ENCODE results near the gene GNPTG. TPM values are rescaled to one million over a fixed set of nuclear protein-coding genes. Genes with fewer than 3 reads are reported as not detected.
"Not testable (repeated sequence)": the region's sequence is repeated elsewhere in the genome, so short reads cannot be mapped to it uniquely, and the experiment has no call there.

GNPTG gene
- total RNA-seq, 1 donor from 2014 or later, result 104 TPM

DNA sequence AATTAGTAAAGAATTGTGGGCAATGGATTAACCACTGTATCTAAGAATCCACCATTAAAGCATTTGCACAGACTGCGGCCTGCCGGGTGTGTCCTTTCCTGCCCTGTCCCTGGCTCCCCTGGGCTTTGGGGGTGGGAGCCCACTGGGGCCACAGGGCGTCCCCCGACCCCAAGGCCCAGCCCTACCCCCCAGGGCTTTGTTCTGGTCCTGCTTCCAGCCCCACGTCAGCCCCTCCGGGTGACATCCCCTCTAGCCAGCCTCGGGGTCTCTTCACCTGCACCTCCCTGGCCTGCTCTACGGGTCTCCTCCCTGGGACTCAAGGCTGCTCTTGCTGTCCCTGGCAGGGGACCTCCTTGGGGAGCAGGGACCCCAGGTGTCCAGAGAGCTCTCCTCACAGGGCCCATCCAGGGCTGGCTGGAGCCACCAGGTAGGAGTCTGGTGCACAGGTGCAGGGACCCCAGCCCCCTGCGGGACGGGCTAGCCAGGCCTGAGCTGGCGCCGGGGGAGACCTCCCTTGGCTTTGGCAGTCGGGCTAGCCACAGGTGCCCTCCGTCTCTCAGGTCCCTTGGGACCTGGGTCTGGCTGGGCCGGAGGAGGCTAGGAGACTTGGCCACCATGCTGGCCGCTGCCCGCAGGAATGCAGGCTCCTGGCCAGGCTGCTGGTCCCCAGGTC, 24.6 kb upstream of the GNPTG start:
- DNase-seq (ENCODE audit: low read depth), result no peak
- TF ChIP-seq, protein P1, sequence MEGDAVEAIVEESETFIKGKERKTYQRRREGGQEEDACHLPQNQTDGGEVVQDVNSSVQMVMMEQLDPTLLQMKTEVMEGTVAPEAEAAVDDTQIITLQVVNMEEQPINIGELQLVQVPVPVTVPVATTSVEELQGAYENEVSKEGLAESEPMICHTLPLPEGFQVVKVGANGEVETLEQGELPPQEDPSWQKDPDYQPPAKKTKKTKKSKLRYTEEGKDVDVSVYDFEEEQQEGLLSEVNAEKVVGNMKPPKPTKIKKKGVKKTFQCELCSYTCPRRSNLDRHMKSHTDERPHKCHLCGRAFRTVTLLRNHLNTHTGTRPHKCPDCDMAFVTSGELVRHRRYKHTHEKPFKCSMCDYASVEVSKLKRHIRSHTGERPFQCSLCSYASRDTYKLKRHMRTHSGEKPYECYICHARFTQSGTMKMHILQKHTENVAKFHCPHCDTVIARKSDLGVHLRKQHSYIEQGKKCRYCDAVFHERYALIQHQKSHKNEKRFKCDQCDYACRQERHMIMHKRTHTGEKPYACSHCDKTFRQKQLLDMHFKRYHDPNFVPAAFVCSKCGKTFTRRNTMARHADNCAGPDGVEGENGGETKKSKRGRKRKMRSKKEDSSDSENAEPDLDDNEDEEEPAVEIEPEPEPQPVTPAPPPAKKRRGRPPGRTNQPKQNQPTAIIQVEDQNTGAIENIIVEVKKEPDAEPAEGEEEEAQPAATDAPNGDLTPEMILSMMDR (IDR thresholded peaks at IDR 0.05; ENCODE audit: insufficient read depth, low read length, poor library complexity, severe bottlenecking), result no peak
- no peaks in the 10 kb centered on the region for H3K36me3 ChIP-seq (ENCODE audit: control insufficient read depth, insufficient read depth, low read length)
- no peak overlapping the region for H3K4me3 ChIP-seq (ENCODE audit: low read depth, low read length)
- peaks cover 15% of the 10 kb centered on the region for H3K27me3 ChIP-seq (ENCODE audit: control insufficient read depth, insufficient read depth, low read length)

DNA sequence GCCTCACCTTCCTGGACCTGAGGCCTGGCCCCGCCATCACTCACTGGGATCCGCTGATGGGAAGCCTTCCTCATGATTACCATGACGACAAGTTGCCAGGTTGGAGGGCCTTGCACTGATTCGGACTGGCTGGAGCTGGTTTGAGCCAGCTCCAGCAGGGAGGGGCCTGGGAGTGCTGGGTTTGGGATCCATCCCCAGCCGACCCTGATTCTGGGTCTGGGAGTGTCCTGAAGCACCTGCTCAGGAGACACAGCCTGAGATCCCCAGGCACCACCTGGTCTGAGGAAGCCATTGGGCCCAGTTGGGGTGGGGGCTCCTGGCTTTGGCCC, 24.1 kb upstream of the GNPTG start:
- TF ChIP-seq, protein P1 (IDR thresholded peaks at IDR 0.05; ENCODE audit: insufficient read depth, low read length, poor library complexity, severe bottlenecking), result no peak
- DNase-seq (ENCODE audit: low read depth), result no peak
- H3K27me3 ChIP-seq (ENCODE audit: control insufficient read depth, insufficient read depth, low read length), result peaks cover 20% of the 10 kb centered on the region
- H3K4me3 ChIP-seq (ENCODE audit: low read depth, low read length), result no peak overlapping the region
- H3K36me3 ChIP-seq (ENCODE audit: control insufficient read depth, insufficient read depth, low read length), result no peaks in the 10 kb centered on the region

DNA sequence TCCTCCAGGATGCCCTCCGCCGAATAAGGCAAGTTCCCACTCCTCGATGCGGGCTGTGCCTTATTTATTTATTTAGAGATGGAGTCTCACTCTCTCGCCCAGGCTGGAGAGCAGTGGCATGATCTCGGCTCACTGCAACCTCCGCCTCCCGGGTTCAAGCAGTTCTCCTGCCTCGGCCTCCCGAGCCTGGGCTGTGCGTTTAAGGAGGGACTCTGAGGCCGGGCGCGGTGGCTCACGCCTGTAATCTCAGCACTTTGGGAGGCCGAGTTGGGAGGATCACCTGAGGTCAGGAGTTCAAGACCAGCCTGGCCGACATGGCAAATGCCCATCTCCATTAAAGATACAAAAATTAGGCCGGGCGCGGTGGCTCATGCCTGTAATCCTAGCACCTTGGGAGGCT, 23.6 kb upstream of the GNPTG start:
- DNase-seq (ENCODE audit: low read depth); H3K4me3 ChIP-seq (ENCODE audit: low read depth, low read length); H3K36me3 ChIP-seq (ENCODE audit: control insufficient read depth, insufficient read depth, low read length): not testable (repeated sequence)
- H3K27me3 ChIP-seq (ENCODE audit: control insufficient read depth, insufficient read depth, low read length), result peaks cover 26% of the 10 kb centered on the region

DNA sequence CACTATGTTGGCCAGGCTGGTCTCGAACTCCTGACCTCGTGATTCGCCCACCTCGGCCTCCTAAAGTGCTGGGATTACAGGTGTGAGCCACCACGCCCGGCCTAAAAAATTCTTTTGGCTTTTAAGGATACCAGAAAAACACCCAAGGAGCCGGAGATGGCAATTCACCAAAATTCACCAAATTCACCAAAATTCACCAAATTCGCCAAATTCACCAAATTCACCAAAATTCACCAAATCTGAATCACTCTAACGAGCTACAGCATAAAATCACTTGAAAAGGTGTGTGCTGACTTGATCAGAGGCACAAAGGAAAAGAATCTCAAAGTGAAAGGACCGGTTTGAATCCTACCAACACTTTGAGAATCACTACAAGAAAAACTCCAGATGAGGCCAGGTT, 22.8 kb upstream of the GNPTG start:
- not testable (repeated sequence) for H3K4me3 ChIP-seq (ENCODE audit: low read depth, low read length); DNase-seq (ENCODE audit: low read depth); H3K36me3 ChIP-seq (ENCODE audit: control insufficient read depth, insufficient read depth, low read length)
- peaks cover 32% of the 10 kb centered on the region for H3K27me3 ChIP-seq (ENCODE audit: control insufficient read depth, insufficient read depth, low read length)

DNA sequence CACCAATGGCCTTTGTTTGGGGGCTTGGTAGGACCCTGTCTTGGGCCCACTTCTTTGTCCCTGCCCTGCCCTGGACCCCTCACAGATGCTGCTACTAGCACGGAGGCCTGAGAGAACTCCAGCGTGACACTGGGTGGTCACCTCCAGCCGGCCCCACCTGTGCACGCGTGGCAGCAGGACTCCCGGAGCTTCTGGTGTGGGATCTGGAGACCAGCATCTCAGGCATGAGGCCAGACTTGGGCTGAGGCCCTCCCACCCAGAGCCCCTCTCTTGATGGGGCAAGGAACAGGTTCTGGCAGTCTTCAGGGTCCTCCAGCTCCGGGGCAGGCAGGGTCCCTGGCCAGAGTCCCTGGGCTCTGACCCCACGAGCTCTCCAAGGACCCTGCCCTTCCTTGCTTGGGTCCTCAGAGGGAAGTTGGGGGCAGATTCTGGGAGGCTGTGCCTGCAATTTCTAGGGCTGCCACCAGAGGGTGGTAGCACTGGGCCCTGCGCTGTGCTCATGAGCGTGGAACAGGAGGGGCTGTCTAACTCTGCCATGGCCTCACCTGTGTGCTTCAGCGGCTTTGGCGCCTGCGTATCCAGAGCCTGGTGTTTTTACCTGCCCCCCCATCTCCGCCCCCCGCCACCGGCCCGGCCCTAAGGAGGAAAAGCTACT, 21.3 kb upstream of the GNPTG start:
- H3K4me3 ChIP-seq (ENCODE audit: low read depth, low read length), result no peak overlapping the region
- H3K27me3 ChIP-seq (ENCODE audit: control insufficient read depth, insufficient read depth, low read length), result peaks cover 46% of the 10 kb centered on the region
- TF ChIP-seq, protein P1 (IDR thresholded peaks at IDR 0.05; ENCODE audit: insufficient read depth, low read length, poor library complexity, severe bottlenecking), result peak; percentile 57
- H3K36me3 ChIP-seq (ENCODE audit: control insufficient read depth, insufficient read depth, low read length), result no peaks in the 10 kb centered on the region
- no peak for DNase-seq (ENCODE audit: low read depth)

DNA sequence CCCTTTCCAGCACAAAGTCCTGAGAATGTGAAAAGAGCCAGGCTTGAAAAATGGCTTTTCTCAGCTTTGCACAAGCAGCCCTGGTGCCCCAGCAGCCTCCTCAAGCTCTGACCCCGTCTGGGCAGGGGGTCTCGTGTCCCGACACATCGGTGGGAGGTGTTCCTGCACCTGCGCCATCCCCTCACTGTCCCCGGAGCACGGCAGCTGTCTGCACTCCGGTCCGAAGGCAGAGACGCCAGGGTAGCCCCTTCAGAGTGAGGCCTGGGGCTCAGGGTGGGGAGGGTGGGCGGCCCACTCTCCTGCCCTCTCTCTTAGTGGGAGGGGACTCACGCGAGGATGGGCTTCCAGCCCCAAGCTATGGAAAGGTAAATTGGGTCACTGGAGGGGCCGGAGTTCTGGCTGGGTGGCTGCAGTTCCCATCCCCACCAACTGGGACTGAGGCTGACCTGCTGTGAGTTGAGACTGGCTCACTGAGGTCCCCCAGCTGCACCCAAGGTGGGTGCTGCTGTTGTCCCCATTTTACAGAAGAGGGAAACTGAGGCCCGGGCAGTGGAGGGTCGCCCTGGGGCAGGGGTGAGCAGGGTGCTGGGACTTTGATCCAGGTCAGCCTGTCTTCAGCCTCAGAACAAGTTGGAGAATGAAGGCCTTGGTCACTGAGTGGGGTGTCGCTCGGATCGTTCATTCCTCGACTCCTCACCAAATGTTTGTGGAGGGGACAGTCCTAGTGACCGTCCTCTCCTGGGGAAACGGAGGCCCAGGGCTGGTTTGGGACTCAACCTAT, 20.6 kb upstream of the GNPTG start:
- TF ChIP-seq, protein P1 (IDR thresholded peaks at IDR 0.05; ENCODE audit: insufficient read depth, low read length, poor library complexity, severe bottlenecking), result no peak
- Histone ChIP-seq H3K27me3 (ENCODE audit: control insufficient read depth, insufficient read depth, low read length) (peaks cover 53% of the 10 kb centered on the region), H3K4me3 (ENCODE audit: low read depth, low read length) (no peak overlapping the region), H3K36me3 (ENCODE audit: control insufficient read depth, insufficient read depth, low read length) (no peaks in the 10 kb centered on the region)
- DNase-seq (ENCODE audit: low read depth), result no peak
